Fibroblast of lung (primary cell): ENCODE measurements around the gene IL21R.

Experiments
- EZH2 ChIP-seq: IDR thresholded peaks from 2 replicates; pipeline ENCODE4 v1.5.1; 2012; ENCODE audit warnings: low read length, control low read depth, mild to moderate bottlenecking; ENCODE audit errors: missing control alignments
- TF ChIP-seq, protein P1 (sequence below), 2 donors: IDR thresholded peaks in 1 of 2; conservative IDR thresholded peaks in 1 of 2; 1 replicate in 1 of 2; 2 replicates in 1 of 2; pipeline ENCODE4 v1.5.1; 2011 to 2012; ENCODE audit warnings: low read length in 2 of 2, control low read depth in 1 of 2, inconsistent platforms in 1 of 2, low read depth in 1 of 2, mild to moderate bottlenecking in 1 of 2

GRCh38 chr16:27461483-27462171, 59.7 kb downstream of the IL21R start:
- TF ChIP-seq, protein P1, sequence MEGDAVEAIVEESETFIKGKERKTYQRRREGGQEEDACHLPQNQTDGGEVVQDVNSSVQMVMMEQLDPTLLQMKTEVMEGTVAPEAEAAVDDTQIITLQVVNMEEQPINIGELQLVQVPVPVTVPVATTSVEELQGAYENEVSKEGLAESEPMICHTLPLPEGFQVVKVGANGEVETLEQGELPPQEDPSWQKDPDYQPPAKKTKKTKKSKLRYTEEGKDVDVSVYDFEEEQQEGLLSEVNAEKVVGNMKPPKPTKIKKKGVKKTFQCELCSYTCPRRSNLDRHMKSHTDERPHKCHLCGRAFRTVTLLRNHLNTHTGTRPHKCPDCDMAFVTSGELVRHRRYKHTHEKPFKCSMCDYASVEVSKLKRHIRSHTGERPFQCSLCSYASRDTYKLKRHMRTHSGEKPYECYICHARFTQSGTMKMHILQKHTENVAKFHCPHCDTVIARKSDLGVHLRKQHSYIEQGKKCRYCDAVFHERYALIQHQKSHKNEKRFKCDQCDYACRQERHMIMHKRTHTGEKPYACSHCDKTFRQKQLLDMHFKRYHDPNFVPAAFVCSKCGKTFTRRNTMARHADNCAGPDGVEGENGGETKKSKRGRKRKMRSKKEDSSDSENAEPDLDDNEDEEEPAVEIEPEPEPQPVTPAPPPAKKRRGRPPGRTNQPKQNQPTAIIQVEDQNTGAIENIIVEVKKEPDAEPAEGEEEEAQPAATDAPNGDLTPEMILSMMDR (conservative IDR thresholded peaks at IDR 0.05 in 1 of 2, IDR thresholded peaks at IDR 0.05 in 1 of 2; ENCODE audit: low read depth in 1 of 2, low read length in 2 of 2): no peak
- no peak for TF ChIP-seq EZH2
